ENCODE measurements around the gene RNF130.

Gene RNF130

DNA sequence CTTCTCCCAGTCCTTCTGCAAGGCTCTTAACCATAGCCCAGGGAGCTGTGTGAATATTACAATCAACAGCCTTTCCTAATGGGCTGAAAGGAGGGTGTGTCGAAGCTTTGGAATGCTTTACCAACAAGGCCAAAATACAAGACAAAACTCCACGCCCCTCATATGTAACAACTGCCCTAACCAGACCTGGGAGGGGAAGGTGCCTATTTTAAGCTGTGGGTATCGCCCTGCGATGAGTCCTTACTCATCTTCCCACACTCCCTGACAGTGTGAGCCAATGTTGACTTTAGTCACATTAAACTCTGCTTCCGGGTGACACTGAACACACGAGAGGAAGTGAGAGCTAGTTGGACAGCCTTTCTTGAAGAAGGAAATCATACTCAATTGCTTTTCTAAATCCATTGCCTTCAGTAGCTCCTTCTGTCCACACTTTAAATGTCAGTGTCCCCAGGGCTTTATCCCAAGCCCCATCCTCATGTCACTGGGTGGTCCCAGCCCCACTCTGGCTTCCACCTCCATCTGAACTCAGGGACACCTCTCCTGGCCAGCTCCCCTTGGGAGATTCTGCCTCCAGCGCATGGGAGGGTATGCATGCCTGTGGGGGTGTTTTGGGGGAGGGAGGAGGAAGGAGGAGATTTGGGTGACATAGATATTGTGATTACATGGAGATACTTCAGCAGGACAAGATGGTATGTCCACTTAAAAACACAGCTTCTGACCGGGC, 157.4 kb downstream of the RNF130 start:
- TF ChIP-seq, protein P1, sequence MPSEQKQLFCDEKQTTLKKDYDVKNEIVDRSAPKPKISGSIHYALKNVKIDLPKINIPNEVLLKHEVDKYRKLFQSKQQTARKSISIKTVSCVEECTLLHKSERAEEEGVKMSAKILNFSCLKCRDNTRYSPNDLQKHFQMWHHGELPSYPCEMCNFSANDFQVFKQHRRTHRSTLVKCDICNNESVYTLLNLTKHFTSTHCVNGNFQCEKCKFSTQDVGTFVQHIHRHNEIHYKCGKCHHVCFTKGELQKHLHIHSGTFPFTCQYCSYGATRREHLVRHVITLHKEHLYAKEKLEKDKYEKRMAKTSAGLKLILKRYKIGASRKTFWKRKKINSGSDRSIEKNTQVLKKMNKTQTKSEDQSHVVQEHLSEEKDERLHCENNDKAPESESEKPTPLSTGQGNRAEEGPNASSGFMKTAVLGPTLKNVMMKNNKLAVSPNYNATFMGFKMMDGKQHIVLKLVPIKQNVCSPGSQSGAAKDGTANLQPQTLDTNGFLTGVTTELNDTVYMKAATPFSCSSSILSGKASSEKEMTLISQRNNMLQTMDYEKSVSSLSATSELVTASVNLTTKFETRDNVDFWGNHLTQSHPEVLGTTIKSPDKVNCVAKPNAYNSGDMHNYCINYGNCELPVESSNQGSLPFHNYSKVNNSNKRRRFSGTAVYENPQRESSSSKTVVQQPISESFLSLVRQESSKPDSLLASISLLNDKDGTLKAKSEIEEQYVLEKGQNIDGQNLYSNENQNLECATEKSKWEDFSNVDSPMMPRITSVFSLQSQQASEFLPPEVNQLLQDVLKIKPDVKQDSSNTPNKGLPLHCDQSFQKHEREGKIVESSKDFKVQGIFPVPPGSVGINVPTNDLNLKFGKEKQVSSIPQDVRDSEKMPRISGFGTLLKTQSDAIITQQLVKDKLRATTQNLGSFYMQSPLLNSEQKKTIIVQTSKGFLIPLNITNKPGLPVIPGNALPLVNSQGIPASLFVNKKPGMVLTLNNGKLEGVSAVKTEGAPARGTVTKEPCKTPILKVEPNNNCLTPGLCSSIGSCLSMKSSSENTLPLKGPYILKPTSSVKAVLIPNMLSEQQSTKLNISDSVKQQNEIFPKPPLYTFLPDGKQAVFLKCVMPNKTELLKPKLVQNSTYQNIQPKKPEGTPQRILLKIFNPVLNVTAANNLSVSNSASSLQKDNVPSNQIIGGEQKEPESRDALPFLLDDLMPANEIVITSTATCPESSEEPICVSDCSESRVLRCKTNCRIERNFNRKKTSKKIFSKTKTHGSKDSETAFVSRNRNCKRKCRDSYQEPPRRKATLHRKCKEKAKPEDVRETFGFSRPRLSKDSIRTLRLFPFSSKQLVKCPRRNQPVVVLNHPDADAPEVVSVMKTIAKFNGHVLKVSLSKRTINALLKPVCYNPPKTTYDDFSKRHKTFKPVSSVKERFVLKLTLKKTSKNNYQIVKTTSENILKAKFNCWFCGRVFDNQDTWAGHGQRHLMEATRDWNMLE (tag by site-specific recombination; conservative IDR thresholded peaks at IDR 0.05; ENCODE audit: low read depth): 0 out of 2 replicates have a peak, but pooled peaks have one; percentile 26
- TF ChIP-seq ZBTB20 (tag by site-specific recombination; IDR thresholded peaks at IDR 0.05) (0 out of 2 replicates have a peak, but pooled peaks have one; percentile 40), ZBTB8A (tag by site-specific recombination; IDR thresholded peaks at IDR 0.05) (no peak)
- H3K9me3 ChIP-seq (ENCODE audit: control insufficient read depth, insufficient read depth, low read depth, low read length): no peaks in the 10 kb centered on the region
- no peak overlapping the region for H3K27ac ChIP-seq (ENCODE audit: extremely low read depth, low read depth, low read length)
- H3K4me1 ChIP-seq (ENCODE audit: control insufficient read depth, insufficient read depth, low read length): no peaks in the 10 kb centered on the region
- H3K36me3 ChIP-seq (ENCODE audit: control insufficient read depth in 2 of 2, insufficient read depth in 1 of 2, low read length in 2 of 2): no peaks in the 10 kb centered on the region
- ChIA-PET POLR2A (no interaction called here), CTCF (interaction anchor here (0.7 to 1.3 kb wide), 4 partner anchors 8 to 293 kb away, joined by 3 to 6 read pairs (median 6); no protein-coding TSS in a partner anchor)
- H3K4me3 ChIP-seq (ENCODE audit: low read depth, low read length): no peak overlapping the region

DNA sequence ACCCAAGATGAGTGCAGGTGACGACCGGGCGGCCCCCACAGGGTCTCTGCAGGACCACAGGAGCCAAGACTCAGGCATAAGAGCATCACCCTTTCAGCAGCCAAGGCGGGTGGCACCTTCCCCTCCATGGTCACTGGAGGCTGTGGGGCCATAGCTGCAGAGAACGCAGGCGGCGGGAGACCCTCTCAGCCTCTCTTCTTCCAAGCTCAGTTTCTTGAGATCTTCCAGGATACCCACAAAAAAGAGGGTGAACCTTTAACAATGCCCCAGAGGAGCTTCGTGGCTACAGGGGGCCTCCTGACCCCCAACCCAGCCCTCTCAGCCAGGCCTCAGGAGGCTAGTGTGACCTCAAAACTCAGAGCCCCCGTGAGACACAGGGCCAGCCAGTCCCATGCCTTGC, 158.1 kb downstream of the RNF130 start:
- ChIA-PET CTCF (interaction anchor here (0.7 kb wide), 1 partner anchor 9 kb away, joined by 5 read pairs; no protein-coding TSS in a partner anchor), POLR2A (no interaction called here)
- Histone ChIP-seq H3K4me1 (ENCODE audit: control insufficient read depth, insufficient read depth, low read length) (no peaks in the 10 kb centered on the region), H3K9me3 (ENCODE audit: control insufficient read depth, insufficient read depth, low read depth, low read length) (no peaks in the 10 kb centered on the region), H3K27ac (ENCODE audit: extremely low read depth, low read depth, low read length) (no peak overlapping the region), H3K4me3 (ENCODE audit: low read depth, low read length) (no peak overlapping the region), H3K36me3 (ENCODE audit: control insufficient read depth in 2 of 2, insufficient read depth in 1 of 2, low read length in 2 of 2) (no peaks in the 10 kb centered on the region)
- no peak for TF ChIP-seq ZNF37A (tag by site-specific recombination; IDR thresholded peaks at IDR 0.05)
- TF ChIP-seq, protein P2, sequence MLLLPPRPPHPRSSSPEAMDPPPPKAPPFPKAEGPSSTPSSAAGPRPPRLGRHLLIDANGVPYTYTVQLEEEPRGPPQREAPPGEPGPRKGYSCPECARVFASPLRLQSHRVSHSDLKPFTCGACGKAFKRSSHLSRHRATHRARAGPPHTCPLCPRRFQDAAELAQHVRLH (tag by site-specific recombination; IDR thresholded peaks at IDR 0.05): no peak
- TF ChIP-seq ZNF623 (tag by site-specific recombination; IDR thresholded peaks at IDR 0.05): no peak
- TF ChIP-seq, protein P3, sequence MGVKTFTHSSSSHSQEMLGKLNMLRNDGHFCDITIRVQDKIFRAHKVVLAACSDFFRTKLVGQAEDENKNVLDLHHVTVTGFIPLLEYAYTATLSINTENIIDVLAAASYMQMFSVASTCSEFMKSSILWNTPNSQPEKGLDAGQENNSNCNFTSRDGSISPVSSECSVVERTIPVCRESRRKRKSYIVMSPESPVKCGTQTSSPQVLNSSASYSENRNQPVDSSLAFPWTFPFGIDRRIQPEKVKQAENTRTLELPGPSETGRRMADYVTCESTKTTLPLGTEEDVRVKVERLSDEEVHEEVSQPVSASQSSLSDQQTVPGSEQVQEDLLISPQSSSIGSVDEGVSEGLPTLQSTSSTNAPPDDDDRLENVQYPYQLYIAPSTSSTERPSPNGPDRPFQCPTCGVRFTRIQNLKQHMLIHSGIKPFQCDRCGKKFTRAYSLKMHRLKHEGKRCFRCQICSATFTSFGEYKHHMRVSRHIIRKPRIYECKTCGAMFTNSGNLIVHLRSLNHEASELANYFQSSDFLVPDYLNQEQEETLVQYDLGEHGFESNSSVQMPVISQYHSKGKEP (tag by site-specific recombination; IDR thresholded peaks at IDR 0.05): no peak
- TF ChIP-seq ZNF174 (tag by site-specific recombination; IDR thresholded peaks at IDR 0.05): no peak
- TF ChIP-seq, protein P4, sequence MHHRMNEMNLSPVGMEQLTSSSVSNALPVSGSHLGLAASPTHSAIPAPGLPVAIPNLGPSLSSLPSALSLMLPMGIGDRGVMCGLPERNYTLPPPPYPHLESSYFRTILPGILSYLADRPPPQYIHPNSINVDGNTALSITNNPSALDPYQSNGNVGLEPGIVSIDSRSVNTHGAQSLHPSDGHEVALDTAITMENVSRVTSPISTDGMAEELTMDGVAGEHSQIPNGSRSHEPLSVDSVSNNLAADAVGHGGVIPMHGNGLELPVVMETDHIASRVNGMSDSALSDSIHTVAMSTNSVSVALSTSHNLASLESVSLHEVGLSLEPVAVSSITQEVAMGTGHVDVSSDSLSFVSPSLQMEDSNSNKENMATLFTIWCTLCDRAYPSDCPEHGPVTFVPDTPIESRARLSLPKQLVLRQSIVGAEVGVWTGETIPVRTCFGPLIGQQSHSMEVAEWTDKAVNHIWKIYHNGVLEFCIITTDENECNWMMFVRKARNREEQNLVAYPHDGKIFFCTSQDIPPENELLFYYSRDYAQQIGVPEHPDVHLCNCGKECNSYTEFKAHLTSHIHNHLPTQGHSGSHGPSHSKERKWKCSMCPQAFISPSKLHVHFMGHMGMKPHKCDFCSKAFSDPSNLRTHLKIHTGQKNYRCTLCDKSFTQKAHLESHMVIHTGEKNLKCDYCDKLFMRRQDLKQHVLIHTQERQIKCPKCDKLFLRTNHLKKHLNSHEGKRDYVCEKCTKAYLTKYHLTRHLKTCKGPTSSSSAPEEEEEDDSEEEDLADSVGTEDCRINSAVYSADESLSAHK (tag by site-specific recombination; IDR thresholded peaks at IDR 0.05): no peak
- TF ChIP-seq ZNF670 (tag by site-specific recombination; IDR thresholded peaks at IDR 0.05; ENCODE audit: low read depth): no peak
- TF ChIP-seq, protein P5, sequence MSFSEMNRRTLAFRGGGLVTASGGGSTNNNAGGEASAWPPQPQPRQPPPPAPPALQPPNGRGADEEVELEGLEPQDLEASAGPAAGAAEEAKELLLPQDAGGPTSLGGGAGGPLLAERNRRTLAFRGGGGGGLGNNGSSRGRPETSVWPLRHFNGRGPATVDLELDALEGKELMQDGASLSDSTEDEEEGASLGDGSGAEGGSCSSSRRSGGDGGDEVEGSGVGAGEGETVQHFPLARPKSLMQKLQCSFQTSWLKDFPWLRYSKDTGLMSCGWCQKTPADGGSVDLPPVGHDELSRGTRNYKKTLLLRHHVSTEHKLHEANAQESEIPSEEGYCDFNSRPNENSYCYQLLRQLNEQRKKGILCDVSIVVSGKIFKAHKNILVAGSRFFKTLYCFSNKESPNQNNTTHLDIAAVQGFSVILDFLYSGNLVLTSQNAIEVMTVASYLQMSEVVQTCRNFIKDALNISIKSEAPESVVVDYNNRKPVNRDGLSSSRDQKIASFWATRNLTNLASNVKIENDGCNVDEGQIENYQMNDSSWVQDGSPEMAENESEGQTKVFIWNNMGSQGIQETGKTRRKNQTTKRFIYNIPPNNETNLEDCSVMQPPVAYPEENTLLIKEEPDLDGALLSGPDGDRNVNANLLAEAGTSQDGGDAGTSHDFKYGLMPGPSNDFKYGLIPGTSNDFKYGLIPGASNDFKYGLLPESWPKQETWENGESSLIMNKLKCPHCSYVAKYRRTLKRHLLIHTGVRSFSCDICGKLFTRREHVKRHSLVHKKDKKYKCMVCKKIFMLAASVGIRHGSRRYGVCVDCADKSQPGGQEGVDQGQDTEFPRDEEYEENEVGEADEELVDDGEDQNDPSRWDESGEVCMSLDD (tag by site-specific recombination; IDR thresholded peaks at IDR 0.05): no peak
- no peak for TF ChIP-seq KLF8 (tag by site-specific recombination; IDR thresholded peaks at IDR 0.05)
- TF ChIP-seq ZNF76 (tag by site-specific recombination; IDR thresholded peaks at IDR 0.05; ENCODE audit: borderline replicate concordance, low read depth): no peak
- TF ChIP-seq AEBP2 (tag by site-specific recombination; IDR thresholded peaks at IDR 0.05; ENCODE audit: borderline replicate concordance): no peak
- no peak for TF ChIP-seq ZNF23 (tag by site-specific recombination; IDR thresholded peaks at IDR 0.05; ENCODE audit: borderline replicate concordance)
- no peak for TF ChIP-seq ZFHX2 (tag by site-specific recombination; conservative IDR thresholded peaks at IDR 0.05)
- TF ChIP-seq TRIM28 (IDR thresholded peaks at IDR 0.05; ENCODE audit: borderline replicate concordance, low read length): no peak
- TF ChIP-seq ZFP3 (tag by site-specific recombination; IDR thresholded peaks at IDR 0.05; ENCODE audit: low read depth): no peak
- no peak for TF ChIP-seq ZNF561 (tag by site-specific recombination; IDR thresholded peaks at IDR 0.05; ENCODE audit: borderline replicate concordance)
- no peak for TF ChIP-seq GFI1B (tag by site-specific recombination; IDR thresholded peaks at IDR 0.05)

All from HEK293 (cell line).